Measurements from ENCODE around the gene LRRC1.

DNA sequence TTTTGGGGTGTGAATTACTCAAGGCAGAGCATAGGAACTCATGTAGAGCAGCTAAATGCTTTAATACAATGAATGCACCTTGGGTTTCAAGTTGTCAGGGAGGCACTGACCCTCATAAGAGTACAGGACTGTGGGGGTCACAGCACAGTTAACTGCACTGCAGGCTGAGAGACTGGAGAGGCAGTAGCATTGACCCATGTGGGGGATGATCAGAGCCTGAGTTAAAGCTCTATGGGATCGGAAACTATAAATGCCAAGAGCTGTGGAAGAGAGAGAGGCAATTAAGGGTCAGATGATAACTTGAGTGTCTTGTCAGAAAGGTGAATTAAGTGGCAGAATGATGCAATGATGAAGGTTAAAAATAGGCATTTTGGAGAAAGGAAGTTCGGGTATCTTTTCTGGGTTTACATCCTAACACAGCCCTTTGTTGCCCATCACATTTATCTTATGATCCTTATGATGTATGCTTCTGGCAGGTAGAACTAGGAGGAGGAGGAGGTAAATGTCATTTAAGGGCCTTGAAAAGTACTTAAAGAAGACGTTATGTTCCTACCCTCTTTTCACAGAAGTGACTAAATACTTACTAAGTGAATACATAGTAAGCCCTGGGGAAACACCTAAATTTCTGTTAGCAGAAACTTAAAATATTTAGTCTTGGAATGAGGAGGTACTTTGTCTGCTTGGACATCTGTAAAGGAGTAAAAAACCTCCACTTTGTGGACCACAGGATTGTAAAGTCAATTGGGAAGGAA lies 24.2 kb downstream of the LRRC1 start:
- no peak for TF ChIP-seq SUZ12 (IDR thresholded peaks at IDR 0.05; ENCODE audit: extremely low read depth, insufficient read depth, insufficient read length)
- no peak for TF ChIP-seq ZNF274 (IDR thresholded peaks at IDR 0.05; ENCODE audit: low read depth, low read length)

Data from NT2/D1 (cell line).